Prostate gland (tissue), 2 donors: ENCODE data around the gene AGBL5.

Source experiments
- CTCF ChIP-seq, 4 experiments: fragments of 200-600 bp in 2 of 4; fragments of 450-650 bp in 2 of 4; sonication (generic) in 2 of 4; IDR thresholded peaks; 1 replicate in 3 of 4; 2 replicates in 1 of 4; pipeline ENCODE4 v1.5.1; 2016 to 2019; ENCODE audit warnings: antibody characterized with exemption in 4 of 4, mild to moderate bottlenecking in 2 of 4, moderate library complexity in 2 of 4
- POLR2A ChIP-seq: fragments of 450-650 bp; IDR thresholded peaks from one replicate; pipeline ENCODE4 v1.6.1; 2016; ENCODE audit warnings: antibody characterized with exemption, mild to moderate bottlenecking
- POLR2AphosphoS5 ChIP-seq: sonication (generic); formaldehyde crosslinking; IDR thresholded peaks from one replicate; pipeline ENCODE4 v1.6.1; 2017; ENCODE audit warnings: antibody characterized with exemption

DNA sequence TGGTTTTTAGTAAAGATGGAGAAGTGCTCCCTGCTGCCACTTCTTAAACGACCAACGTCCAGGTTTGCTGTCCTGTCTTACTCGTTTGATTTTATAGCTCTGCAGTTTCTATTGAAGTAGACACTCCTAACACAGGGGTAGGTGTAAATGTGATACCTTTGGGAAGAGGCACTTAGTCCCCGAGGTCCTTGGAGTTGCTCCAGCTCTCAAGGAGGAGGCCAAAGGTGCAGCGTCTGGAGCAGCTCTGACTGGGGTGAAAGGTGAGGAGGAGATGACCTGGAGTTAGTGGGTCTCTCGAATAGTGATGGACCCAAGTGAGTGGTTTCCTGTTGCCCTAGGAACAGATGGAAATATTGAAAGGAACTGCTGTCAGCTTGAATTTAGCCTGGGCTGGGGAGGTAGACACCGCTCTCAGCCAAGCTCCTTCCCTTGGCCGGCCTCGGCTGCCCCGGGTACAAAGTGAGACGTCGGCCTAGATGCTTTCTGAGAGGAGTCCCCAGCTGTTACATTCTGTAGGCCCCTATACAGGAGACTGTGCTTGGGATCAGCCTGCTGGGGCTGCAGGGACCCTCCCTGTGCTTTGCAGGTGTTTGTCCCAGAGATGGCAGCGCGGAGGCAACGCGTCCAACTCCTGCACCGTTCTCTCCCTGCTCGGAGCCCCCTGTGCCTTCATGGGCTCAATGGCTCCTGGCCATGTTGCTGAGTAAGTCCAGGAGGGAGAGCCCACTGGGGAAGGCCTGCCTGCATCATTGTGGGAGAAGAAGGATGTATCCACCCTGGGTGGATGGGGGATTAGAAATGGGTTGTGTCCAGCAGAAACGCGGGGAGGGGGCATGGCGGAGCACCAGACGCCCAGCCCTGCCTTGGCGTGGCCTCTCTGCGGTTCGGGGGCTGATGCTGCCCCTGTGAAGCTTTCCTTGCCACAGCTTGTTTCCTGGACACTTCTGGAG, 40.6 kb downstream of the AGBL5 start:
- TF ChIP-seq POLR2A: no peak
- TF ChIP-seq CTCF (IDR thresholded peaks at IDR 0.05): no peak
- no peak for TF ChIP-seq POLR2AphosphoS5
